DOHH2 (cell line): ENCODE measurements around the gene PIM1.

Source experiments
- H3F3A ChIP-seq: fragments of 200-600 bp; sonication (generic), shearing (Covaris generic); 2 replicates; pipeline ENCODE4 v1.6.0; 2016; ENCODE audit warnings: antibody characterized with exemption, mild to moderate bottlenecking; ENCODE audit not compliant: control insufficient read depth, insufficient read depth
- H3K27ac ChIP-seq: fragments of 200-600 bp; sonication (generic); 2 replicates; pipeline ENCODE4 v1.5.1; 2014; ENCODE audit warnings: low read depth, mild to moderate bottlenecking, low read length, moderate library complexity
- H3K27me3 ChIP-seq: fragments of 200-600 bp; sonication (generic); 2 replicates; pipeline ENCODE4 v1.6.1; 2014; ENCODE audit warnings: mild to moderate bottlenecking, low read length, mixed read lengths; ENCODE audit not compliant: control insufficient read depth
- H3K36me3 ChIP-seq: fragments of 200-600 bp; sonication (generic); 2 replicates; pipeline ENCODE4 v1.6.1; 2014; ENCODE audit warnings: mild to moderate bottlenecking, low read length, moderate library complexity, mixed read lengths; ENCODE audit not compliant: control insufficient read depth
- H3K4me1 ChIP-seq: fragments of 200-600 bp; sonication (generic); 2 replicates; pipeline ENCODE4 v1.6.1; 2014; ENCODE audit warnings: mild to moderate bottlenecking, low read length, mixed read lengths; ENCODE audit not compliant: control insufficient read depth
- H3K4me2 ChIP-seq: fragments of 200-600 bp; sonication (generic); 2 replicates; pipeline ENCODE4 v1.6.0; 2014; ENCODE audit warnings: mild to moderate bottlenecking, low read length, moderate library complexity
- H3K4me3 ChIP-seq: fragments of 200-600 bp; sonication (generic); 2 replicates; pipeline ENCODE4 v1.5.1; 2014; ENCODE audit warnings: mild to moderate bottlenecking, low read length, mixed read lengths
- H3K79me2 ChIP-seq: fragments of 200-600 bp; sonication (generic); 2 replicates; pipeline ENCODE4 v1.6.1; 2014; ENCODE audit warnings: mild to moderate bottlenecking, low read length, mixed read lengths; ENCODE audit not compliant: control insufficient read depth
- H3K9me2 ChIP-seq: fragments of 200-600 bp; sonication (generic); replicated peaks from 2 replicates; pipeline ENCODE4 v1.6.1; 2014; ENCODE audit warnings: mild to moderate bottlenecking, low read length, mixed read lengths; ENCODE audit not compliant: control insufficient read depth
- H3K9me3 ChIP-seq: fragments of 200-600 bp; sonication (generic); 2 replicates; pipeline ENCODE4 v1.6.1; 2014; ENCODE audit warnings: antibody characterized with exemption, low read length, mixed read lengths; ENCODE audit not compliant: control insufficient read depth, insufficient read depth
- H4K20me1 ChIP-seq: fragments of 200-600 bp; sonication (generic); 2 replicates; pipeline ENCODE4 v1.6.0; 2014; ENCODE audit warnings: low read depth, mild to moderate bottlenecking, antibody characterized with exemption, low read length, moderate library complexity; ENCODE audit not compliant: control insufficient read depth, insufficient read depth
- CTCF ChIP-seq: fragments of 200-600 bp; sonication (generic); IDR thresholded peaks from one replicate; pipeline ENCODE4 v1.5.1; 2014; ENCODE audit warnings: antibody characterized with exemption, mild to moderate bottlenecking, low read depth, low read length; ENCODE audit not compliant: poor library complexity, severe bottlenecking
- EZH2phosphoT487 ChIP-seq: fragments of 200-600 bp; sonication (generic); IDR thresholded peaks from 2 replicates; pipeline ENCODE4 v1.6.1; 2017; ENCODE audit warnings: borderline replicate concordance, mild to moderate bottlenecking, antibody characterized with exemption, low read length, moderate library complexity, mixed read lengths

Gene PIM1

GRCh38 chr6:37210313-37210968 lies 40.5 kb downstream of the PIM1 start:
- Histone ChIP-seq H3K4me2 (no peak overlapping the region), H3F3A (no peaks in the 10 kb centered on the region), H3K27me3 (peaks cover 11% of the 10 kb centered on the region), H3K36me3 (no peaks in the 10 kb centered on the region), H3K79me2 (no peaks in the 10 kb centered on the region), H3K9me3 (no peaks in the 10 kb centered on the region), H3K4me3 (no peak overlapping the region), H3K27ac (no peak overlapping the region), H3K4me1 (no peaks in the 10 kb centered on the region), H3K9me2 (no peaks in the 10 kb centered on the region), H4K20me1 (no peaks in the 10 kb centered on the region)
- TF ChIP-seq EZH2phosphoT487, result peak; percentile 62; the same call in 1 of the 2 replicates
- peak; percentile 90 for TF ChIP-seq CTCF

- no peak overlapping the region for H3K4me2 ChIP-seq
- no peaks in the 10 kb centered on the region for H3K9me3 ChIP-seq
These were observed 42.3 kb downstream of the PIM1 start for GRCh38 chr6:37212268-37212667.

GRCh38 chr6:37218061-37218460 lies 48.1 kb downstream of the PIM1 start:
- Histone ChIP-seq H3K79me2 (no peaks in the 10 kb centered on the region), H3K4me1 (peaks cover 15% of the 10 kb centered on the region), H3K27me3 (no peaks in the 10 kb centered on the region), H4K20me1 (no peaks in the 10 kb centered on the region), H3K27ac (no peak overlapping the region), H3F3A (peaks cover 9% of the 10 kb centered on the region), H3K9me3 (no peaks in the 10 kb centered on the region), H3K4me3 (no peak overlapping the region), H3K36me3 (no peaks in the 10 kb centered on the region), H3K4me2 (no peak overlapping the region), H3K9me2 (no peaks in the 10 kb centered on the region)
- no peak for TF ChIP-seq CTCF
- no peak for TF ChIP-seq EZH2phosphoT487

More at GRCh38 chr6:37212268-37212667, 42.3 kb downstream of the PIM1 start:
- Histone ChIP-seq H4K20me1 (no peaks in the 10 kb centered on the region), H3K27ac (no peak overlapping the region), H3K27me3 (peaks cover 11% of the 10 kb centered on the region), H3K36me3 (no peaks in the 10 kb centered on the region), H3K4me1 (no peaks in the 10 kb centered on the region), H3K4me3 (no peak overlapping the region), H3F3A (no peaks in the 10 kb centered on the region), H3K79me2 (no peaks in the 10 kb centered on the region), H3K9me2 (no peaks in the 10 kb centered on the region)
- no peak for TF ChIP-seq EZH2phosphoT487
- no peak for TF ChIP-seq CTCF
